Adrenal gland (tissue), 12 donors: ENCODE measurements around the gene KIRREL3. TPM values are rescaled to one million over a fixed set of nuclear protein-coding genes. Genes with fewer than 3 reads are reported as not detected.

Source experiments
- DNase-seq, 7 donors: peaks; one replicate each; pipeline ENCODE4 v3.0.0-alpha.2; 2019 to 2020
- H3K27ac ChIP-seq, 5 donors: fragments of 200-600 bp; sonication (generic) in 4 of 5; 1 replicate in 3 of 5; 2 replicates in 2 of 5; pipeline versions ENCODE4 v1.5.1 to v1.8.0; 2016 to 2020; ENCODE audit warnings: mild to moderate bottlenecking in 1 of 5
- H3K27me3 ChIP-seq: fragments of 200-600 bp; 2 replicates; pipeline ENCODE4 v1.8.0; 2021
- H3K36me3 ChIP-seq, 2 donors: fragments of 200-600 bp; replicated peaks in 1 of 2; 1 replicate in 1 of 2; 2 replicates in 1 of 2; pipeline versions ENCODE4 v1.5.1 to v1.8.0; 2018 to 2022
- H3K4me1 ChIP-seq, 2 donors: fragments of 200-600 bp; replicated peaks in 1 of 2; 1 replicate in 1 of 2; 2 replicates in 1 of 2; pipeline versions ENCODE4 v1.5.1 to v1.8.0; 2018 to 2021
- H3K4me3 ChIP-seq, 4 donors: fragments of 200-600 bp; sonication (generic) in 3 of 4; one replicate each; pipeline ENCODE4 v1.5.1; 2016 to 2018
- H3K9me3 ChIP-seq, 3 donors: fragments of 200-600 bp; sonication (generic) in 1 of 3; replicated peaks in 1 of 3; 1 replicate in 2 of 3; 2 replicates in 1 of 3; pipeline versions ENCODE4 v1.5.1 to v1.8.0; 2016 to 2021
- CTCF ChIP-seq, 6 experiments: fragments of 450-650 bp in 4 of 6; fragments of 200-600 bp in 2 of 6; sonication (generic) in 1 of 6; IDR thresholded peaks; 1 replicate in 5 of 6; 2 replicates in 1 of 6; pipeline versions ENCODE4 v1.5.1 to v1.8.0; 2016 to 2021; ENCODE audit warnings: antibody characterized with exemption in 6 of 6, mild to moderate bottlenecking in 2 of 6, moderate library complexity in 1 of 6
- POLR2A ChIP-seq, 2 donors: fragments of 450-650 bp; IDR thresholded peaks; one replicate each; pipeline ENCODE4 v1.6.1; 2017; ENCODE audit warnings: antibody characterized with exemption in 2 of 2, mild to moderate bottlenecking in 2 of 2, moderate library complexity in 1 of 2
- WGBS, 4 donors: extraction: QIAGEN DNeasy Blood & Tissue Kit in 2 of 4; methylation state at CpG; one replicate each; pipeline versions ENCODE4 v1.1.5 to v1.1.7; 2013 to 2017; 5-methylcytosine and 5-hydroxymethylcytosine counted together
- intact Hi-C, 2 donors: fragments of 100-400 bp; cut with DNase I; formaldehyde crosslinking; loops; one replicate each; pipeline versions ENCODE4 v1.14.1 to v1.15.0; 2022 to 2023
- polyA plus RNA-seq, 3 donors: library from polyadenylated mRNA; stranded (reverse); fragments of 200-250 nt in 2 of 3; fragments of 350-450 nt in 1 of 3; fragmentation: Illumina TruSeq in 1 of 3; extraction: RNeasy Lipid Tissue Mini Kit (QIAGEN cat#74804) in 1 of 3; gene quantifications; one replicate each; pipeline ENCODE4 v1.2.3, GENCODE V29; 2013 to 2014
- total RNA-seq, 9 donors: library from RNA; depleted of rRNA in 4 of 9; stranded (reverse); fragments of >200 nt in 4 of 9; fragments of 120-200 nt in 1 of 9; fragmentation: NEBNext Ultra II Directional in 1 of 9; extraction: Animal tissue kit (Norgen Biotek cat#: 25700) in 1 of 9; gene quantifications; one replicate each; pipeline versions ENCODE4 v1.1.0 to v1.2.4, GENCODE V29; 2013 to 2023
- donor health status: healthy with polysubstance abuse.
- donor health status: Bipolar disorder and iron deficiency.
- donor health status: DM: yes; HTN: yes; CAD: no.
- donor health status: DM: no; HTN: no; CAD: no.
- donor health status: DM: no; HTN: no; CAD: no.
- donor health status: DM: yes; HTN: yes; CAD: no.

Gene KIRREL3
- total and polyA plus RNA-seq, 12 donors = 0.07 to 4.1 (median 0.64) TPM; not detected in 1

GRCh38 chr11:126673319-126673718 is 327.3 kb downstream of the KIRREL3 start:
- Histone ChIP-seq H3K27ac (no peak overlapping the region), H3K4me1 (no peaks in the 10 kb centered on the region), H3K27me3 (no peaks in the 10 kb centered on the region), H3K36me3 (no peaks in the 10 kb centered on the region), H3K9me3 (no peaks in the 10 kb centered on the region), H3K4me3 (no peak overlapping the region)
- WGBS, 4 donors = 44 to 71% (median 55%) methylated on average over 1 of the region's 1 CpG
- intact Hi-C loops = no loop called here
- no peak for DNase-seq
- TF ChIP-seq CTCF (IDR thresholded peaks at IDR 0.05) = no peak
- no peak for TF ChIP-seq POLR2A (IDR thresholded peaks at IDR 0.05)

- Histone ChIP-seq H3K4me1 (no peaks in the 10 kb centered on the region), H3K36me3 (no peaks in the 10 kb centered on the region), H3K9me3 (no peaks in the 10 kb centered on the region), H3K4me3 (no peak overlapping the region), H3K27me3 (no peaks in the 10 kb centered on the region), H3K27ac (no peak overlapping the region)
- no peak for DNase-seq
- intact Hi-C loops = no loop called here
- TF ChIP-seq POLR2A (IDR thresholded peaks at IDR 0.05) (no peak), CTCF (IDR thresholded peaks at IDR 0.05) (no peak)
- WGBS, 4 donors = 46 to 60% (median 54%) methylated on average over 5 of the region's 5 CpGs
These were observed 331.2 kb downstream of the KIRREL3 start for GRCh38 chr11:126669416-126669815.

GRCh38 chr11:126664643-126665042 is 335.9 kb downstream of the KIRREL3 start:
- no peaks in the 10 kb centered on the region for H3K27me3 ChIP-seq
- DNase-seq = no peak
- no peaks in the 10 kb centered on the region for H3K36me3 ChIP-seq
- WGBS, 4 donors = 73 to 81% (median 79%) methylated on average over 2 of the region's 2 CpGs
- intact Hi-C loops = no loop called here
- TF ChIP-seq CTCF (IDR thresholded peaks at IDR 0.05) (no peak), POLR2A (IDR thresholded peaks at IDR 0.05) (no peak)
- H3K4me1 ChIP-seq = no peaks in the 10 kb centered on the region
- H3K4me3 ChIP-seq = no peak overlapping the region
- no peaks in the 10 kb centered on the region for H3K9me3 ChIP-seq
- H3K27ac ChIP-seq = no peak overlapping the region

- H3K36me3 ChIP-seq = no peaks in the 10 kb centered on the region
- WGBS, 4 donors = 84 to 93% (median 91%) methylated on average over 3 of the region's 3 CpGs
- intact Hi-C loops = no loop called here
- H3K27ac ChIP-seq = no peak overlapping the region
- H3K4me1 ChIP-seq = no peaks in the 10 kb centered on the region
- DNase-seq = no peak
- H3K27me3 ChIP-seq = no peaks in the 10 kb centered on the region
- H3K9me3 ChIP-seq = no peaks in the 10 kb centered on the region
- TF ChIP-seq CTCF (IDR thresholded peaks at IDR 0.05) (no peak), POLR2A (IDR thresholded peaks at IDR 0.05) (no peak)
- H3K4me3 ChIP-seq = no peak overlapping the region
These were observed 336.6 kb downstream of the KIRREL3 start for GRCh38 chr11:126663749-126664592.
